ENCODE data around the gene RRP7A.

DNA sequence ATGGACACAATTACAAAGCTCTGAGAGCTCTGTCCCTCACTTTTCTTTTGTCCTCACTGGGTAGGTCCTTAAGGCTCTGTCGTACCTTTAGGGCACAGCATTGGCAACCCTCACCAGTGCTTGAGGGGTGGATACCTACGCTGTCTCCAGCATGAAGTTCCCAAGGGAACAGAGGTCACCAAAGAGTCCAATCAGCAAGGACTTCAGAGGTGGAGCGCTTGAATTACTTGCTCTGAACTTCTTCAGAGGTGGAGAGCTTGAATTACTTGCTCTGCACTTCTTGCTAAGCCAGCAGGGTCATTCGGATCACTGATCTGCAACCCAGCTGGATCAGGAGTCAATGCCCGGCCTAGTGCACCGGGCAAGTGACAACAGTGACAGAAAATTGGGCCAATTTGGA lies 35.1 kb downstream of the RRP7A start:
- TF ChIP-seq, protein P1, sequence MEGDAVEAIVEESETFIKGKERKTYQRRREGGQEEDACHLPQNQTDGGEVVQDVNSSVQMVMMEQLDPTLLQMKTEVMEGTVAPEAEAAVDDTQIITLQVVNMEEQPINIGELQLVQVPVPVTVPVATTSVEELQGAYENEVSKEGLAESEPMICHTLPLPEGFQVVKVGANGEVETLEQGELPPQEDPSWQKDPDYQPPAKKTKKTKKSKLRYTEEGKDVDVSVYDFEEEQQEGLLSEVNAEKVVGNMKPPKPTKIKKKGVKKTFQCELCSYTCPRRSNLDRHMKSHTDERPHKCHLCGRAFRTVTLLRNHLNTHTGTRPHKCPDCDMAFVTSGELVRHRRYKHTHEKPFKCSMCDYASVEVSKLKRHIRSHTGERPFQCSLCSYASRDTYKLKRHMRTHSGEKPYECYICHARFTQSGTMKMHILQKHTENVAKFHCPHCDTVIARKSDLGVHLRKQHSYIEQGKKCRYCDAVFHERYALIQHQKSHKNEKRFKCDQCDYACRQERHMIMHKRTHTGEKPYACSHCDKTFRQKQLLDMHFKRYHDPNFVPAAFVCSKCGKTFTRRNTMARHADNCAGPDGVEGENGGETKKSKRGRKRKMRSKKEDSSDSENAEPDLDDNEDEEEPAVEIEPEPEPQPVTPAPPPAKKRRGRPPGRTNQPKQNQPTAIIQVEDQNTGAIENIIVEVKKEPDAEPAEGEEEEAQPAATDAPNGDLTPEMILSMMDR (IDR thresholded peaks at IDR 0.05) = no peak
- no peak for TF ChIP-seq POLR2A (IDR thresholded peaks at IDR 0.05)
